HG03045 (cell line): ENCODE measurements around the gene GALR2.
"Not testable (repeated sequence)": the region's sequence is repeated elsewhere in the genome, so short reads cannot be mapped to it uniquely, and the experiment has no call there.

ENCODE experiments used
- ATAC-seq: cut with Tn5 transposase; IDR thresholded peaks from one replicate; pipeline ENCODE4 v1.9.1; 2021; ENCODE audit warnings: mild to moderate bottlenecking, moderate library complexity; ENCODE audit not compliant: unreplicated experiment

Gene GALR2, protein sequence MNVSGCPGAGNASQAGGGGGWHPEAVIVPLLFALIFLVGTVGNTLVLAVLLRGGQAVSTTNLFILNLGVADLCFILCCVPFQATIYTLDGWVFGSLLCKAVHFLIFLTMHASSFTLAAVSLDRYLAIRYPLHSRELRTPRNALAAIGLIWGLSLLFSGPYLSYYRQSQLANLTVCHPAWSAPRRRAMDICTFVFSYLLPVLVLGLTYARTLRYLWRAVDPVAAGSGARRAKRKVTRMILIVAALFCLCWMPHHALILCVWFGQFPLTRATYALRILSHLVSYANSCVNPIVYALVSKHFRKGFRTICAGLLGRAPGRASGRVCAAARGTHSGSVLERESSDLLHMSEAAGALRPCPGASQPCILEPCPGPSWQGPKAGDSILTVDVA

DNA sequence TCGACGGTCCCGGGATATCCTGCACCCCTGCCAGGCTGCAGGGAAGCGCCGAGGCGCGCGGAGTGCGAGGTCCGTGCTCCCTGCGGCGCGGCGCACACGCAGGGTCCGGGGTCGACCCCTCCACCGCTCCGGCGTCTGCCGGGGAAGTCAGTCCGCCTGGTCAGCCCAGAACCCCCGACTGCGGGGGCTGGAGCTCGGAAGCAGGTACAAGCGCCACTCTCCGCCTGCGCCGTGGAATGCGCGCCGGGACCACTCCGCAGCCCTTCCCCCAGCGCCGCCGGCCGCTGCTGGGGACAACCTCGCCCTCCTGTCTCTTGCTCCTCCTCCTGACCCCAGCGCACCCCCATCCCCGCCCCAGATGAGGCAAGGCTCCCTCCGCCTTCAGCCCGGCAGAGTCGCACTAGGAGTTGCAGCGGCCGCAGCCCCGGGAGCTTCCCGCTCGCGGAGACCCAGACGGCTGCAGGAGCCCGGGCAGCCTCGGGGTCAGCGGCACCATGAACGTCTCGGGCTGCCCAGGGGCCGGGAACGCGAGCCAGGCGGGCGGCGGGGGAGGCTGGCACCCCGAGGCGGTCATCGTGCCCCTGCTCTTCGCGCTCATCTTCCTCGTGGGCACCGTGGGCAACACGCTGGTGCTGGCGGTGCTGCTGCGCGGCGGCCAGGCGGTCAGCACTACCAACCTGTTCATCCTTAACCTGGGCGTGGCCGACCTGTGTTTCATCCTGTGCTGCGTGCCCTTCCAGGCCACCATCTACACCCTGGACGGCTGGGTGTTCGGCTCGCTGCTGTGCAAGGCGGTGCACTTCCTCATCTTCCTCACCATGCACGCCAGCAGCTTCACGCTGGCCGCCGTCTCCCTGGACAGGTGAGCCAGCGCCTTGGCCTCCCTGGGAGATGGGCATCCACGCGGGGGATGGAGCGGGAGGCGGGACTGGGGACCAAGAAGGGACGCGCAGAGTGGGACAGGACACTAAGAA, at the start of gene GALR2:
GALR2 (plus strand) TSS at position 392 of the 974 bp plus-strand sequence; CDS start at position 495, 103 bp downstream.
- ATAC-seq = no peak

DNA sequence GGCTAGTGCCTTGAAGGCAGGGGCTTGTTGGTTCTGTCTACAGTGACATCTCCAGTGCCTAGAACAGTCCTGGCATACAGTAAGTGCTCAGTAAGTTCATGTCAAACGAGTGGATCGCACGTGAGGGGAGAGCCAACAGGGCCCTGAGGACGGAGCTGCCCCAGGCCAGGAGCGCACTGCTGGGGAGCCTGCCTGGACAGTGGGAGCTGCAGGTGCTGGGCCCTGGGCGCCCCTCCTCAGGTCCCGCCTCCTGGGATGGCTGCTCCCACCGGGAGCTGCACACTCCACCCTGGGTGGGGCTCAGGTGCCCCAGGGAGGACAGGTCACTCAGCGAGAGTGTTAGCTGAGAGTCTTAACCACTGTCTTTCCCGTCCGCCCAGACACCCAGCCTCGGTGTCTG, 49.3 kb upstream of the GALR2 start:
- no peak for ATAC-seq

- no peak for ATAC-seq
These were observed 47.8 kb upstream of the GALR2 start for GRCh38 chr17:76026714-76027158.

DNA sequence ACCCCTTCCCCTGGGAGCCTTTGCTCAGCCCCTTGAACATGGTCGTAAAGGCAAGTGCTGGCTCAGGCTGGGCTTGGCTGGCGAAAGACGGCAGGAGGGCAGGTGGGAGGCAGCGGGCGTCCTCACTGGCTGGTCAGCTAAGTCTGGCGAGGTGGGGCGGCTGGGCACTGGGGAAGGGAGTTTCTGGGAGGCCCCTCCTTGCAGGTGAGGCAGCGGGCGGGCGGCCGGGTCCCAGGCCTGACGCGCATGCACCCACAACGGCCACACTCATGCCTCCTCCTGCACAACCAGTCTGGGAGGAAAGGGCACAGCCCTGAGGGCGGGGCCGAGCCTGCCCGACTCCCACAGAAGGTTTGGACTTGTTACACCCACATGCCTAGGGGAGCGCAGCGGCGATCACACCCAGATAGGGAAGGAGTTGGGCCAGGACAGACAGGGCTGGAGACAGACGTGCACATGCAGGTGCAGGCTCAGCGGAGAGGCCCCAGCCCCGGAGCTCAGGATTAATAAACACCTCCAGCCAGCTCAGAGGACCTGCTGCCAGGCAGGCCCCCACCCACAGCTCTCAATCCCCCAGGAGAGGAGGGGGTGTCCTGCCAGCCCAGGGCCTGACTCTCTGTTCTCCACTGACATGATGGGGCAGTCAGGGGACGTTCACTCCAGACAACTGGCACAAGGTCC, 47.3 kb upstream of the GALR2 start, which contains the start of gene EVPL:
EVPL (minus strand) TSS at position 148 of the 681 bp plus-strand sequence; CDS start at position 40, 108 bp downstream.
- no peak for ATAC-seq

DNA sequence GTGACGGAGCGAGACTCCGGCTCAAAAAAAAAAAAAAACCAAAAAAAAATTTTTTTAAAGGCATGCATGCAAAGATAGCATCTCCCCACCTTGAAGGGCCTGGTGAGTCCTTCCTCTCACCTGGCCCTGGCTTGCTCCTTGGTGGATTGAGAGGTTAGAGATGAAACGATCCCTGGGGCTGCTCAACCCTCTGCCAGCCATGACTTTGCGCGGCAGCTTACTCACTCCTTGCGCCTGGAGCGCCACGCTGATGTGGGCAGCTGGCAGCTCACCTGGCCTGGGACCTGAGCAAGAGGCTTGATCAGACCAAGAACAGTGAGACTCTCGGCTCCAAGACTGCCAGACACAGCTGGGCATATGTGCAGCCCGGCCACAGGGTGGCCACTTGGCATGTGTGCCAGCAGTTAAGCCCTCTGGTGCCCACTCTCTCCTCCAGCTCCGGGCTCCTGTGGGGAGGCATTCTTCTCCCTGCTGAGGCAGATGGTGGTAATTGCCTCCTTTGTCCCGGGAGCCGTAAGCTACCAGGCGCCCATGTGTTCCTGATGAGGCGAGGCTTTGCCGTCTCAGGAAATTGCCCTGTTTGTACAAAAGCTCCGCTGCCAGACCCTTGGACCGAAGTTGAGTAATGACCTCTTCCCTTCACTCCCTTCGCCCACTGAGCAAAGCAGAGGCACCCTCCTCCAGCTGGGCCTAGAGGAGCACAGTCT, 42.4 kb upstream of the GALR2 start:
- ATAC-seq = no peak

GRCh38 chr17:76032780-76033108, 41.8 kb upstream of the GALR2 start:
- no peak for ATAC-seq

DNA sequence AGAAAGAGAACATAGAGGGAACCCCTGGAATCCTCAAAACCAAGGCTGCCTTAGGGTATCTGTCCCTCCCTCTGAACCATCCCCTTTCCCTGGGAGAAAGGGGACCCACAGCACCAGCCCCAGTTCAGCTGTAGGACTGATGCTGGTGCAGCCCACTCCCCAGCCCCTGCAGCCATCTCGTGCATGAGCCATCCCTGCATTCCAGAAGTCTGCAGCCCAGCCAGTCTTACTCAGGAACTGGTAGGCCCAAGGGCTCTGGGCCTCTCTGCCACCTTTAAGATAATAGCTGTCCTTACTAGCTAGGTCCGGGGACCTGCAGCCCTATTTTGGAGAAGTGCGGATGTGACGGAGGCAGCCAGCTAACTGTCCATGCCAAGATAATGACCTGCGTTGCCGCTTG, 41.4 kb upstream of the GALR2 start:
- ATAC-seq = no peak

DNA sequence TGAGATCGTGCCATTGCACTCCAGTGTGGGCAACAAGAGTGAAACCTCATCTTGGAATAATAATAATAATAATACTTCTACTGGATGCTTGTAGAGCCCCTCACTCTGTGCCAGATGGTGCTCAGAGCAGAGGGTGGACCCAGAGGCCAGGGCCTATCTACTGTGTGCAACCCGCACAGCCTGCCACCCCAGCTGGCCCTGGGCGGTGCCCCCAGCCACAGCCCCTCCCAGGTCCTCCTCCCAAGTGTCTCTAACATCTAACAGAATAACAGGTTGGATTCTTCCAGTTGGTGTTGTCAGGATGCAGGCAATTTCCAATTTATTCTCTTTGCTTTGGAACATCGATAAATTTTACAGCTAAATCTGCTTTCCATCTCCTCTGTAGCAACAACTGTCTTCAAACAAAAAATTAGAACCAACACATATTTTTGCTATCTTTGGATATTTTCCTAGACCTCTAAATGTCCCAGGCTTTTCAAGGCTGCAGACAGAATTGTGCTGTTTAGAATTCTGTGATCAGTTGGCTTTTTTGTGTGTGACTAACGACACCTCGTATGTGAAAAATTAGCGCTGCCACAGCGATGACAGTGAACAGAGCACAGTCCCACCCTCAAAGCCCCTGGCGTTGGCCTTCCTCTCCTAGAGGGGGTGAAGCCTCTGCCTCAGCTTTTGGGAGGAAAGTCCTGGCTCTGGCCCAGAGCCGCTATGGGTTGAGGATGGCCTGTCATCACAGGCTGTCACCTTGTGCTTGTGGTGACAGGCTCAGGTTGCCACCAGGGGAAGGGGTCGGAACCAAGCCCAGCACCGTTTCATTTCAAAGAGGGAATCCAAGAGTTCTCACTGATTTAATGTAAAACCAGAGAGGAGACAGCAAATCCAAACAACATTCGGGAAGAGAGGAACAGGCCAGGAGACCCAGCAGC, 39.9 kb upstream of the GALR2 start:
- no peak for ATAC-seq

DNA sequence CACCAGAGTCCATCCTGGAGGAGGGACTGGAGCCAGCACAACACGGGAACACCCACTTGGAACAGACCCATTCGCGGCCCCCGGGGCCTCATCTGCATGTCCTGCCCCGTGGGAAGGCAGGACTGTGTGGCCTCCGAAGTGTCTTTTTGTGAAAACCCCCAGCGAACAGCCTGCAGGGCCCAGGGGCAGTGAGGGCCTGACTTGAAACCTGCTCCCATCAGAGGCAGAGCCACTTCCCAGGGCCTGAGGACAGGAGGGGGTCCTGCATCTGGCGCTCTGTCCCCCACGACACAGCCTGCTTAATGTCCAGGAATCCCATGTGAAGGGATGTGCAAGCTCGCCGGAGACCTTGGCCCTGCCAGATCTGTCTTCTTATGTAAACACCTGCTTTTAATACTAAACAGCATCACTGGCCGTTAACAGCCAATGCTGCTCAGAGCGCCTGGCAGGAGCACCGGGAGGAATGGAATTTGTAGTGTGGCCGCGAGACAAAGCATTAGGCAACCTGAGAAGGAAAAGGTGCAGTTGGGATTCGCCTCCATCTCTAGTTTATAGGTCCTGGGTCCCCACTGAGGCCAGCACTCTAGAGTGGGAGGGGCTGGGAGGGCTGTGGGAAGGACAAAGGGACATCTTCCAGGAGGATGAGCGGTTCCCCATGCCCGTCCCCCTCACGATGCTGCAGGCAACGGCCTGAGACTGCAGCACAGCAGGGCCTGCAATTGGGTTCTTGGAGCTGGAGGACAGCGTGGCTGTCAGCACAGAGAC, 37.9 kb upstream of the GALR2 start:
- ATAC-seq = no peak

GRCh38 chr17:76038050-76038449, 36.5 kb upstream of the GALR2 start:
- ATAC-seq = no peak

DNA sequence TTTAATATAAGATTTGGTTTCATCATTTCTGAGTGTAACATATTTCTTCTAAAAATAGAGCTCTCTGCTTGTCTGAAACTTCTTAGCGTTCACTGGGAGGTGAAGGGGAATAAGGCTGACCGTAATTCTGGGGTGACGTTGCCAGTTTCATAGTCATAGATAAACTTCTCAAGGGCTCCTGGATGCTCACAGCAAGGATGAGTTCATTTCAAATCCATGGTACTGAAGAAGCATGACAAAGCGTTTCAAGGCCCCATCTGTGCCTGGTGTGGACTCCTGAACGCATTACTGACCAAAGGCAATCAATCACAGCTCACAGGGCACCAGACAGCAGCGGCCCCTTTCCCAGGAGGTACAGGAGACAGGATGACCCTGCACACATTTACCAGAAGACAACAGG, 35.5 kb upstream of the GALR2 start:
- ATAC-seq = no peak

DNA sequence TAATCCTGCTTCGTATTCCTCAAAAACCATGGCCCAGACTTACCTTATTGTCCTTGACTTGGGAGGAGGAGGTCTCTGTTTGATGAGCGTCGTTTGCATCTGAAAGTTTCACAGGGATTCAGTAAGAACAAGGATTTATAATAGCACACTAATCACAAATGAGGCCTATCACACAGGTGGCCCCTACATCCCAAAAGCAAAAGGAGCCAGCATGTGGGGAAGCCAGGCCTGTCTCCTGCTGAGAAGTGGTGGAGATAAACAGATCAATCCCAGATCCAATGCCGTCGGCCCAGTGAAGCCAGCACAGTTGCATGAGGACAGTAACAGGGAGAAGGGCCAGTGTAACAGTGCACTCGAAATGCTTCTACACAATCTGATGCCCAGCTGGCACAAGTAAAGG, 34.2 kb upstream of the GALR2 start:
- ATAC-seq = no peak

DNA sequence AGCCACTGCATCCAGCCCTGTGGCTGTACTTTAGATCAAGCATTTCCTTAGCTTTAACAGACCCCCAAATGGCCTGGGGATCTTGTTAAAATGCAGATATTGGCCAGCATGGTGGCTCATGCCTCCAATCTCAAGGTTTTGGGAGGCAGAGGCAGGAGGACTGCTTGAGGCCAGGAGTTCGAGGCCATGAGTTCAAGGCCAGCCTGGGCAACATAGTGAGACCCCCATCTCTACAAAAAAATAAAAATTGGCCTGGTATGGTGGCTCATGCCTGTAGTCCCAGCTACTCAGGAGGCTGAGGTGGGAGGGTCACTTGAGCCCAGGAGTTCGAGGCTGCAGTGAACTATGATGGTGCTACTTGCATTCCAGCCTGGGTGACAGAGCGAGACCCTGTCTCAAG, 31.7 kb upstream of the GALR2 start:
- ATAC-seq = not testable (repeated sequence)

- ATAC-seq = not testable (repeated sequence)
These were observed 30.0 kb upstream of the GALR2 start for GRCh38 chr17:76044475-76045007.

GRCh38 chr17:76046064-76046463, 28.5 kb upstream of the GALR2 start:
- no peak for ATAC-seq

DNA sequence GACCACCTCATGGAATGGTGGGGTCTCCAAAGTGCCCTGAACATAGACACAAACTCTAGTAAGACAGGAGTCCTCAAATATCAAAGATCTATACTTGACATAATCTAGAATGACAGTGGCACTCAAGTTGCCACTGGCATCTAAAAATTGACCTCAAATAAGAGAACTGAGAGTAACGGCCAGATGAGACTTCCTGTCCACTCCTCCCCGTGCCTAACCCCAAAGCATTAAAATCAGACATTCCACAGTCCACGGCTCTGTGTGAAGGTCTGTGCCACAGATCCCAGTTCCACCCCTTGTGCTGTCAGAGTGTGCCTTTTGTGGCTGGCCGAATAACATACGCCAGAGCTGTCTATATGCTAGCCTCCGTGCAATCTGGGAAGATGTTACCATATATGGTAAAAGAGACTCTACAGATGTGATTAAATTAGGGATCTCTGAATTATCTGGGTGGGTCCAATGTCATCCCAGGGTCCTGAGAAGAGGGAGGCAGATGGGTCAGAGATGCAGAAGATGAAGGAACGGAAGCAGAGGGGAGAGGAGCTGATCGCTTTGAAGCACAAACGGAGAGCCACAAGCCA, 26.5 kb upstream of the GALR2 start:
- no peak for ATAC-seq

- ATAC-seq = no peak
These were observed 25.9 kb upstream of the GALR2 start for GRCh38 chr17:76048711-76049110.

DNA sequence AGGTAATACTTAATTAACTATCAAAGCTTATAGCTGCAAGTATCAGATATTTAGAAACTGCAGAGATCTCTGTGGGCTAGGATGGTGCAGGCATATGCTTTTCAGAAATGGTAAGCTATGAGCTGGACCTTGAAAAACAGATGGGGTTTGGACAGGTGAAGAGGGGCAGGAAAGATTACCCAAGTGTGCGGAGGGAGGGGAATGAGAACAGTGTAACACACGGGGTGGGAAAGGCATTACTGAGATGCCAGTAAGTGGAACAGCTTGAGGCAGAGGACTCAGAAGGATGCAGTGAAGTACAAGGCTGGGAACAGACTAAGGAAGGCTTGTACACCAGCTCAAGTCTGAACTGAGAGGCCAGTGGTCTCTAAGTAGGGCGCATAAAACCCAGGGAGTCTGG, 25.3 kb upstream of the GALR2 start:
- ATAC-seq = no peak
